ENCODE results near the gene ATG4B. TPM values are rescaled to one million over a fixed set of nuclear protein-coding genes. Genes with fewer than 3 reads are reported as not detected.

ATG4B gene
- total and polyA plus RNA-seq, 2 donors (not counting 3 experiments of a cell fraction or from before 2014, with no cell fraction given): 83.6 to 113 TPM

DNA sequence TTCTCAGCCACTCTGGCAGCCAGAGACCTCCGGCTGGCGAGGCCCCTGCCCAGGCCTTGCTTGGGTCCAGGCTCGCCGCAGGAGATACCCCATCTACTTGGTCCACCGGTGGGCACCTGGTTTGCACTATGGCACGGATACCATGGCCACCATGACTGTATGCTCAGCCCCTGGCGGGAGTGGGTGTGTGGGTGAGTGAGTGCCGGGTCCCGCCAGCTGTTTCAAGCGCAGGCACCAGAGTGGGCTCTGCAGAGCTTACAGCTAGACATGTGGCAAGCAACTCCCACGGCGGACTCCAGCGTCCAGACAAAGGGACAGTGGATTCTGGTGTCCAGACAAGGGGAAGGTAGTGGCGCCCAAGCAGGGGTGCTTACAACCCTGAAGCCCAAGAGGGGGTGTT lies 1.4 kb downstream of the ATG4B start:
- intact Hi-C loops (cut with micrococcal nuclease) (loop anchor here (5.0 kb wide), 1 partner anchor 642 kb away; the partner anchor contains the start of gene SNED1), dilution Hi-C loops (cut with MboI; ENCODE audit: extremely low pct_ligation_motif_present, low sequenced_read_pairs) (no loop called here)
- FAIRE-seq (no peak), DNase-seq (ENCODE audit: low read depth, low spot score) (no peak)
- Histone ChIP-seq H3K4me3 (replicated peaks in 1 of 3; ENCODE audit: insufficient read depth in 1 of 3, low read depth in 1 of 3, low read length in 3 of 3) (no peak overlapping the region), H3K36me3 (ENCODE audit: control insufficient read depth in 2 of 2, extremely low read depth in 1 of 2, insufficient read depth in 2 of 2, low read length in 2 of 2) (peaks cover 2 to 8% of the 10 kb centered on the region in 2 experiments), H3K9ac (replicated peaks; ENCODE audit: extremely low read depth, insufficient read depth, low read length) (no peak overlapping the region), H3K4me1 (ENCODE audit: control insufficient read depth, extremely low read depth, insufficient read depth, low read length) (peaks cover 12% of the 10 kb centered on the region), H3K79me2 (ENCODE audit: control insufficient read depth, insufficient read depth, low read length) (peaks cover 76% of the 10 kb centered on the region), H3K4me2 (ENCODE audit: insufficient read depth, low read length) (peak overlapping the region; percentile 79), H3K9me3 (replicated peaks; ENCODE audit: control insufficient read depth, insufficient read depth, low read length) (no peaks in the 10 kb centered on the region), H3K27ac (ENCODE audit: insufficient read depth, low read depth, low read length) (no peak overlapping the region), H4K20me1 (replicated peaks; ENCODE audit: control insufficient read depth, extremely low read depth, insufficient read depth, low read length) (peaks cover 2% of the 10 kb centered on the region), H2AFZ (ENCODE audit: low read depth, low read length) (no peak overlapping the region), H3K27me3 (ENCODE audit: control insufficient read depth in 2 of 2, insufficient read depth in 2 of 2, low read length in 2 of 2) (no peaks in the 10 kb centered on the region), H3K9me1 (replicated peaks; ENCODE audit: control insufficient read depth, extremely low read depth, insufficient read depth, low read length) (no peaks in the 10 kb centered on the region)
- BruUV-seq (replicated peaks): no TSS peak
- CTCF ChIA-PET: interaction anchor here (0.6 to 1.1 kb wide), 2 partner anchors 153 to 259 kb away, joined by 3 to 6 read pairs; no protein-coding TSS in a partner anchor
- no peak for TF ChIP-seq MAX (IDR thresholded peaks at IDR 0.05; ENCODE audit: insufficient read depth, insufficient read length)
- no peak for TF ChIP-seq POLR2A (IDR thresholded peaks at IDR 0.05; ENCODE audit: low read depth, low read length)
- TF ChIP-seq CTCF (IDR thresholded peaks at IDR 0.05; ENCODE audit: extremely low read depth in 1 of 2, insufficient read depth in 1 of 2, low read depth in 1 of 2, low read length in 2 of 2): no peak
- TF ChIP-seq GATA2 (IDR thresholded peaks at IDR 0.05; ENCODE audit: insufficient read depth, insufficient read length, low read depth, low read length): no peak
- TF ChIP-seq JUN (IDR thresholded peaks at IDR 0.05; ENCODE audit: borderline replicate concordance, insufficient read depth, insufficient read length, low read depth): no peak
- TF ChIP-seq FOS (IDR thresholded peaks at IDR 0.05; ENCODE audit: borderline replicate concordance, insufficient read depth, low read length): no peak
- no peak for TF ChIP-seq MYC (IDR thresholded peaks at IDR 0.05; ENCODE audit: low read depth, low read length)
- TF ChIP-seq POLR2AphosphoS5 (IDR thresholded peaks at IDR 0.05; ENCODE audit: insufficient read depth, low read depth, low read length): no peak
- no peak for TF ChIP-seq EZH2 (IDR thresholded peaks at IDR 0.05; ENCODE audit: borderline replicate concordance, low read depth, low read length, severe bottlenecking)
- POLR2A ChIA-PET: no interaction called here
